ENCODE measurements around the gene TMEM182.

The TMEM182 gene

GRCh38 chr2:102852867-102853266, 91.0 kb downstream of the TMEM182 start:
- POLR2A ChIA-PET = no interaction called here

More at GRCh38 chr2:102852867-102853266, 91.0 kb downstream of the TMEM182 start:
- no peak for TF ChIP-seq CTCF (IDR thresholded peaks at IDR 0.05; ENCODE audit: control extremely low read depth, extremely low read depth, low read depth, missing control alignments)
- CTCF ChIA-PET = interaction anchor here (1.3 to 2.4 kb wide), 2 partner anchors 12 to 15 kb away, joined by 3 to 10 read pairs; no protein-coding TSS in a partner anchor
- no peak for DNase-seq (ENCODE audit: extremely low spot score)
